Nephron (organoid): ENCODE measurements around the gene AAK1.

Experiments
- H3K27ac Mint-ChIP-seq, 3 experiments: 2 replicates each; pipeline ENCODE4 v1.8.0; 2020; ENCODE audit warnings: mixed read lengths in 3 of 3, mild to moderate bottlenecking in 2 of 3, moderate library complexity in 1 of 3
- H3K27me3 Mint-ChIP-seq: 2 replicates; pipeline ENCODE4 v1.8.0; 2021; ENCODE audit warnings: low read depth, mild to moderate bottlenecking, moderate library complexity, mixed read lengths
- H3K36me3 Mint-ChIP-seq: 2 replicates; pipeline ENCODE4 v1.8.0; 2020; ENCODE audit warnings: low read depth, mixed read lengths
- H3K4me1 Mint-ChIP-seq: 2 replicates; pipeline ENCODE4 v1.8.0; 2020; ENCODE audit warnings: mixed read lengths
- H3K4me3 Mint-ChIP-seq, 3 experiments: 2 replicates each; pipeline ENCODE4 v1.8.0; 2020; ENCODE audit warnings: mild to moderate bottlenecking in 3 of 3, mixed read lengths in 3 of 3, moderate library complexity in 2 of 3
- H3K9me3 Mint-ChIP-seq: 2 replicates; pipeline ENCODE4 v1.8.0; 2020; ENCODE audit warnings: mixed read lengths
- TF ChIP-seq, protein P1 (sequence below), 3 experiments: fragments of 200-600 bp; sonication (generic); IDR thresholded peaks; one replicate each; pipeline ENCODE4 v1.5.0; 2021; ENCODE audit warnings: antibody characterized with exemption in 3 of 3; ENCODE audit not compliant: unreplicated experiment in 3 of 3

Gene AAK1

DNA sequence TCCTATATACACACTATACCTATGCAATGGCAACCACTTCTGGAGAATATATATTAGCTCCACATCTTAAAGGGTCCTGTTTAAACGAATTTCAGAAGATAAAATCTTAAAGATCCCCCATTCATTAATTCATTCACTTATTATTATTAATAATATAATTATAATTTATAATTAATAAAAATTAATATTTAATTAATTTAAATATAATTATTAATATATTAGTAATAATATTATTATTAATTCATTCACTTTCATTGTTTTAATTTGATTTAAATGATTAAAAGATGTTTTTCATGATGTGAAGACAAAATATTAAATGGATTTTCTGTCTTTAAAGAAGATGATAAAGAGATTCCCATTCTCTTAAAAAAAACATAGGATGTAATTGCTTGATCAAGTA lies 227.4 kb downstream of the AAK1 start:
- Mint-ChIP-seq H3K36me3 (peaks cover 38% of the 10 kb centered on the region), H3K4me3 (no peak overlapping the region), H3K4me1 (no peaks in the 10 kb centered on the region), H3K9me3 (no peaks in the 10 kb centered on the region), H3K27me3 (no peaks in the 10 kb centered on the region), H3K27ac (no peak overlapping the region)
- TF ChIP-seq, protein P1, sequence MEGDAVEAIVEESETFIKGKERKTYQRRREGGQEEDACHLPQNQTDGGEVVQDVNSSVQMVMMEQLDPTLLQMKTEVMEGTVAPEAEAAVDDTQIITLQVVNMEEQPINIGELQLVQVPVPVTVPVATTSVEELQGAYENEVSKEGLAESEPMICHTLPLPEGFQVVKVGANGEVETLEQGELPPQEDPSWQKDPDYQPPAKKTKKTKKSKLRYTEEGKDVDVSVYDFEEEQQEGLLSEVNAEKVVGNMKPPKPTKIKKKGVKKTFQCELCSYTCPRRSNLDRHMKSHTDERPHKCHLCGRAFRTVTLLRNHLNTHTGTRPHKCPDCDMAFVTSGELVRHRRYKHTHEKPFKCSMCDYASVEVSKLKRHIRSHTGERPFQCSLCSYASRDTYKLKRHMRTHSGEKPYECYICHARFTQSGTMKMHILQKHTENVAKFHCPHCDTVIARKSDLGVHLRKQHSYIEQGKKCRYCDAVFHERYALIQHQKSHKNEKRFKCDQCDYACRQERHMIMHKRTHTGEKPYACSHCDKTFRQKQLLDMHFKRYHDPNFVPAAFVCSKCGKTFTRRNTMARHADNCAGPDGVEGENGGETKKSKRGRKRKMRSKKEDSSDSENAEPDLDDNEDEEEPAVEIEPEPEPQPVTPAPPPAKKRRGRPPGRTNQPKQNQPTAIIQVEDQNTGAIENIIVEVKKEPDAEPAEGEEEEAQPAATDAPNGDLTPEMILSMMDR (IDR thresholded peaks at IDR 0.05; ENCODE audit: unreplicated experiment in 3 of 3) = no peak
